ENCODE measurements around the gene GASK1B.

The GASK1B gene

GRCh38 chr4:158134222-158134621 is 38.6 kb downstream of the GASK1B start:
- no peak for ATAC-seq

DNA sequence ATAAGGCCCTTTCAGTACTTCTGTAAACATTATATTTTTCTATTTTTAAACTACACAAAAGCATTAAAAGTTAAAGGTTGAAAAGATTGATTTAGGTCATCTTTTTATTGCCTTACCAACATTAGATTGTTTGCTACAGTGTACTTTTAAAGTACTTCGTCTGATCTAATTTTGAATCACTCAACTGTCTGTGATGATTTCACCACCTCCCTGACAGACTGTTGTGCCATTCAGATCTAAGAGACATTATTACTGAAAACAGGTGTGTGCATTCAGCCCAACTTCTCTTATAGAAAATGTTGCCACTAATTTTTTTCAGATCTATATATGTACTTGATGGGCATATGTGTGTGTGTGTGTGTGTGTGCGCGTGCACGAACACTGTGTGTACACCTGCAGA is 39.3 kb downstream of the GASK1B start:
- no peak for ATAC-seq

GRCh38 chr4:158131027-158131426 is 41.8 kb downstream of the GASK1B start:
- ATAC-seq: no peak

DNA sequence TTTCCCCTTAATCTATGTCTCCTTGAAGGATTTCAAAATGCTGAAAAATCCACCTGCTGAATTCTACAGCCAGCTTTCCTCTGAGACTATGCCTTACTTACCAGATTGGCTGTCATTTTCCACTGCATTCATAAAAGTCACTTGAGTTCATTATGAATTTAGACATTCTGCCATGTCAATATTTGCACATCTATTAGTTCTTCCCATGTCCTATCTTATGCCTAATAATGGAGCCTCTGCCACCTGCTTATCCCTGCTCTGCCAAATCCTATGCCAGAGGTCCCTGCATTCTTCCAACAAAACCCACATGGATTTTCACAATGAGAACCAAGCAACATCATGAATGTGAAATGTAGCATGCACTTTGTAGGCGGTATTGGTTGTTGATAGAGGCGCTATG is 42.6 kb downstream of the GASK1B start:
- ATAC-seq: no peak

- no peak for ATAC-seq
Observed at GRCh38 chr4:158129694-158130093, 43.1 kb downstream of the GASK1B start.

GRCh38 chr4:158128540-158128939 is 44.3 kb downstream of the GASK1B start:
- ATAC-seq: no peak

DNA sequence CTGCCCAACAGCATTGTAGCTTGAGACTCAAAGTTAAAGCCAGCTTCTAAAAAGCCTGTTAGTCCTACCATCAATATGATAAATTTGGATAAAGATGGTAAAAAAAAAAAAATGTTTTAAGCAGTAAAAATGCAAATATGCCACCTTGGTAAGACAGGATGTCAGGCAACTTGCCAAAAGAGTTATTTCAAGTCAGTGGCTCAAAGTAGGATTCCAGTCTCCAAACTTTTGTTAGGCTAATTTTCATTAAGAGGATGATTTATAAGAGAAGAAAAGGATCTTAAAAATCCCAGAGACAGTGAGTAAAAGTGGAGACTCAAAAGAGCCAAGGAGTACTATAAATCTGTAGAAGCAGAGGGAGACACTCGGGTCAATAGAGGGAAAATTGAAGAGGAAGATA is 47.5 kb downstream of the GASK1B start:
- ATAC-seq: no peak

All from activated CD4-positive, CD25-positive, alpha-beta regulatory T cell treated with anti-CD3 and anti-CD28 coated beads, Interleukin-2, amount 50 U/mL, for 24 hours (primary cell).